A549 (cell line): Measurements from ENCODE around the gene UBE2D1.

Source experiments
- CEBPB ChIP-seq, 2 experiments: fragments of >200 bp in 1 of 2; sonication (Bioruptor Twin) in 1 of 2; formaldehyde crosslinking in 1 of 2; IDR thresholded peaks; 2 replicates each; pipeline ENCODE4 v1.6.1; 2012 to 2016
- CHD4 ChIP-seq: fragments of 200-600 bp; sonication (generic); IDR thresholded peaks from 2 replicates; pipeline ENCODE4 v1.6.1; 2016; ENCODE audit warnings: antibody characterized with exemption, mild to moderate bottlenecking, borderline replicate concordance
- CTCF ChIP-seq: fragments of >200 bp; sonication (Bioruptor Twin); formaldehyde crosslinking; IDR thresholded peaks from 3 replicates; pipeline ENCODE4 v1.5.1; 2016
- EP300 ChIP-seq, 2 experiments: fragments of >200 bp; sonication (Bioruptor Twin); formaldehyde crosslinking; IDR thresholded peaks; 2 replicates in 1 of 2; 3 replicates in 1 of 2; pipeline ENCODE4 v1.6.1; 2016 to 2017
- KDM1A ChIP-seq: fragments of 200-600 bp; sonication (generic); IDR thresholded peaks from 2 replicates; pipeline ENCODE4 v1.6.1; 2016; ENCODE audit warnings: low read depth, mild to moderate bottlenecking
- MAX ChIP-seq: IDR thresholded peaks from 2 replicates; pipeline ENCODE4 v1.6.1; 2012
- MAZ ChIP-seq: fragments of 150-350 bp; IDR thresholded peaks from 2 replicates; pipeline ENCODE4 v1.6.1; 2014; ENCODE audit warnings: antibody characterized with exemption, low read depth, low read length, borderline replicate concordance
- MYC ChIP-seq: IDR thresholded peaks from 2 replicates; pipeline ENCODE4 v1.6.1; 2012; ENCODE audit warnings: mild to moderate bottlenecking, inconsistent platforms, low read length, improper control_type of control experiment, borderline replicate concordance
- PBX3 ChIP-seq: IDR thresholded peaks from 2 replicates; pipeline ENCODE4 v1.6.1; 2012
- POLR2A ChIP-seq: IDR thresholded peaks from 2 replicates; pipeline ENCODE4 v1.6.1; 2012; ENCODE audit warnings: mild to moderate bottlenecking, low read length
- REST ChIP-seq: fragments of 200-600 bp; sonication (generic); IDR thresholded peaks from 2 replicates; pipeline ENCODE4 v1.6.1; 2016; ENCODE audit warnings: antibody characterized with exemption, mild to moderate bottlenecking, moderate library complexity
- RFX5 ChIP-seq: fragments of 450-650 bp; IDR thresholded peaks from 2 replicates; pipeline ENCODE4 v1.7.1; 2014; ENCODE audit warnings: antibody characterized with exemption, mild to moderate bottlenecking, moderate library complexity

GRCh38 chr10:58400609-58401008 lies 65.8 kb downstream of the UBE2D1 start:
- TF ChIP-seq POLR2A = no peak
- TF ChIP-seq CEBPB (IDR thresholded peaks at IDR 0.05) = no peak
- TF ChIP-seq CHD4 = no peak
- TF ChIP-seq CTCF = no peak
- TF ChIP-seq MYC = no peak
- TF ChIP-seq REST = no peak
- TF ChIP-seq EP300 (IDR thresholded peaks at IDR 0.05) = no peak
- TF ChIP-seq KDM1A = no peak
- TF ChIP-seq MAX = no peak
- TF ChIP-seq MAZ = no peak
- TF ChIP-seq PBX3 = no peak
- TF ChIP-seq RFX5 = no peak
